Skeletal muscle tissue (tissue), 4 donors: ENCODE results near the gene CATSPERB. TPM values are rescaled to one million over a fixed set of nuclear protein-coding genes. Genes with fewer than 3 reads are reported as not detected.
"Not testable (repeated sequence)": the region's sequence is repeated elsewhere in the genome, so short reads cannot be mapped to it uniquely, and the experiment has no call there.

Experiments used
- H3K27ac ChIP-seq: one replicate; pipeline ENCODE4 v1.7.0; 2013; ENCODE audit warnings: mild to moderate bottlenecking, low read depth, low read length, inconsistent platforms
- H3K27me3 ChIP-seq, 3 donors: one replicate each; pipeline ENCODE4 v1.7.0; 2013; ENCODE audit warnings: low read length in 3 of 3; ENCODE audit not compliant: control insufficient read depth in 3 of 3, insufficient read depth in 3 of 3
- H3K36me3 ChIP-seq, 3 donors: one replicate each; pipeline ENCODE4 v1.7.0; 2013; ENCODE audit warnings: low read length in 3 of 3; ENCODE audit not compliant: control insufficient read depth in 3 of 3, insufficient read depth in 3 of 3
- H3K4me1 ChIP-seq, 3 donors: one replicate each; pipeline ENCODE4 v1.7.0; 2013; ENCODE audit warnings: low read length in 3 of 3, mild to moderate bottlenecking in 3 of 3; ENCODE audit not compliant: control insufficient read depth in 3 of 3, insufficient read depth in 3 of 3
- H3K4me3 ChIP-seq, 3 donors: one replicate each; pipeline ENCODE4 v1.7.0; 2013; ENCODE audit warnings: low read length in 3 of 3
- H3K9ac ChIP-seq, 3 donors: one replicate each; pipeline ENCODE4 v1.7.0; 2013; ENCODE audit warnings: low read length in 3 of 3, mild to moderate bottlenecking in 3 of 3, moderate library complexity in 2 of 3, low read depth in 1 of 3
- H3K9me3 ChIP-seq, 3 donors: one replicate each; pipeline ENCODE4 v1.7.0; 2013; ENCODE audit warnings: low read length in 3 of 3; ENCODE audit not compliant: control insufficient read depth in 3 of 3
- total RNA-seq: library from RNA; depleted of rRNA; stranded (reverse); fragments of >200 nt; gene quantifications from one replicate; pipeline ENCODE4 v1.2.3, GENCODE V29; 2014
- donor health status: Osteomylitis.

Gene CATSPERB
- total RNA-seq, 1 donor from 2014 or later = 2.1 TPM

GRCh38 chr14:91751719-91752118 lies 19.8 kb upstream of the CATSPERB start:
- H3K27ac ChIP-seq = no peak overlapping the region
- no peak overlapping the region for H3K9ac ChIP-seq
- no peaks in the 10 kb centered on the region for H3K4me1 ChIP-seq
- no peaks in the 10 kb centered on the region for H3K27me3 ChIP-seq
- H3K36me3 ChIP-seq = no peaks in the 10 kb centered on the region
- H3K4me3 ChIP-seq = no peak overlapping the region
- H3K9me3 ChIP-seq = no peaks in the 10 kb centered on the region

- H3K4me3 ChIP-seq = no peak overlapping the region
- no peaks in the 10 kb centered on the region for H3K9me3 ChIP-seq
- H3K27me3 ChIP-seq = no peaks in the 10 kb centered on the region
- no peaks in the 10 kb centered on the region for H3K36me3 ChIP-seq
- no peak overlapping the region for H3K9ac ChIP-seq
- H3K4me1 ChIP-seq = no peaks in the 10 kb centered on the region
- H3K27ac ChIP-seq = no peak overlapping the region
These were observed 18.8 kb upstream of the CATSPERB start for GRCh38 chr14:91750634-91751198.

GRCh38 chr14:91749868-91750267 lies 18.0 kb upstream of the CATSPERB start:
- Histone ChIP-seq H3K9me3 (no peaks in the 10 kb centered on the region), H3K27me3 (no peaks in the 10 kb centered on the region), H3K36me3 (no peaks in the 10 kb centered on the region), H3K27ac (no peak overlapping the region), H3K9ac (no peak overlapping the region), H3K4me3 (no peak overlapping the region), H3K4me1 (no peaks in the 10 kb centered on the region)

GRCh38 chr14:91748049-91748448 lies 16.2 kb upstream of the CATSPERB start:
- H3K4me1 ChIP-seq = no peaks in the 10 kb centered on the region
- H3K9me3 ChIP-seq = no peaks in the 10 kb centered on the region
- H3K9ac ChIP-seq = no peak overlapping the region
- H3K27me3 ChIP-seq = no peaks in the 10 kb centered on the region
- H3K4me3 ChIP-seq = no peak overlapping the region
- no peaks in the 10 kb centered on the region for H3K36me3 ChIP-seq
- H3K27ac ChIP-seq = no peak overlapping the region

- Histone ChIP-seq H3K4me3 (no peak overlapping the region), H3K9me3 (no peaks in the 10 kb centered on the region), H3K27ac (no peak overlapping the region), H3K4me1 (no peaks in the 10 kb centered on the region), H3K27me3 (no peaks in the 10 kb centered on the region), H3K9ac (no peak overlapping the region), H3K36me3 (no peaks in the 10 kb centered on the region)
These were observed 13.5 kb upstream of the CATSPERB start for GRCh38 chr14:91745344-91745743.

- H3K4me3 ChIP-seq = no peak overlapping the region
- no peaks in the 10 kb centered on the region for H3K4me1 ChIP-seq
- no peaks in the 10 kb centered on the region for H3K9me3 ChIP-seq
- no peaks in the 10 kb centered on the region for H3K36me3 ChIP-seq
- H3K27ac ChIP-seq = no peak overlapping the region
- no peaks in the 10 kb centered on the region for H3K27me3 ChIP-seq
- H3K9ac ChIP-seq = no peak overlapping the region
These were observed 12.2 kb upstream of the CATSPERB start for GRCh38 chr14:91744068-91744480.

GRCh38 chr14:91743305-91743653 lies 11.4 kb upstream of the CATSPERB start:
- no peak overlapping the region for H3K9ac ChIP-seq
- H3K36me3 ChIP-seq = no peaks in the 10 kb centered on the region
- H3K9me3 ChIP-seq = no peaks in the 10 kb centered on the region
- H3K27me3 ChIP-seq = no peaks in the 10 kb centered on the region
- H3K4me1 ChIP-seq = no peaks in the 10 kb centered on the region
- no peak overlapping the region for H3K4me3 ChIP-seq
- no peak overlapping the region for H3K27ac ChIP-seq

GRCh38 chr14:91742621-91743304 lies 10.9 kb upstream of the CATSPERB start:
- Histone ChIP-seq H3K9me3 (no peaks in the 10 kb centered on the region), H3K9ac (no peak overlapping the region), H3K4me1 (no peaks in the 10 kb centered on the region), H3K4me3 (no peak overlapping the region), H3K27me3 (no peaks in the 10 kb centered on the region), H3K36me3 (no peaks in the 10 kb centered on the region), H3K27ac (no peak overlapping the region)

GRCh38 chr14:91739867-91740266 lies 8.0 kb upstream of the CATSPERB start:
- H3K4me3 ChIP-seq, H3K36me3 ChIP-seq, H3K9ac ChIP-seq, H3K9me3 ChIP-seq, H3K27ac ChIP-seq, H3K27me3 ChIP-seq, H3K4me1 ChIP-seq: not testable (repeated sequence)

GRCh38 chr14:91737619-91738018 lies 5.7 kb upstream of the CATSPERB start:
- Histone ChIP-seq H3K9me3 (no peaks in the 10 kb centered on the region), H3K27ac (no peak overlapping the region)

More at GRCh38 chr14:91737619-91738018, 5.7 kb upstream of the CATSPERB start:
- Histone ChIP-seq H3K9ac (no peak overlapping the region), H3K36me3 (no peaks in the 10 kb centered on the region), H3K4me3 (no peak overlapping the region), H3K4me1 (no peaks in the 10 kb centered on the region), H3K27me3 (no peaks in the 10 kb centered on the region)
